GM12878 (cell line): ENCODE results near the gene RPL35A. TPM values are rescaled to one million over a fixed set of nuclear protein-coding genes. Genes with fewer than 3 reads are reported as not detected.

ENCODE experiments used
- ATF7 ChIP-seq: fragments of 450-650 bp; IDR thresholded peaks from 2 replicates; pipeline ENCODE4 v1.6.1; 2016; ENCODE audit warnings: low read depth, mild to moderate bottlenecking
- BCL11A ChIP-seq: IDR thresholded peaks from 2 replicates; pipeline ENCODE4 v1.6.1; 2011; ENCODE audit warnings: low read depth, low read length
- BHLHE40 ChIP-seq, 2 experiments: fragments of 450-650 bp in 1 of 2; IDR thresholded peaks; 2 replicates each; pipeline ENCODE4 v1.6.1; 2011 to 2017; ENCODE audit warnings: low read depth in 2 of 2, borderline replicate concordance in 1 of 2, improper control_type of control experiment in 1 of 2, low read length in 1 of 2, mild to moderate bottlenecking in 1 of 2
- DPF2 ChIP-seq: fragments of 450-650 bp; IDR thresholded peaks from 2 replicates; pipeline ENCODE4 v1.6.1; 2017; ENCODE audit warnings: mild to moderate bottlenecking
- HDAC2 ChIP-seq: fragments of 200-600 bp; sonication (generic); IDR thresholded peaks from 2 replicates; pipeline ENCODE4 v1.6.1; 2017
- KAT2A ChIP-seq: conservative IDR thresholded peaks from 2 replicates; pipeline ENCODE4 v1.6.1; 2011; ENCODE audit warnings: low read depth, low read length; ENCODE audit not compliant: control insufficient read depth
- KDM1A ChIP-seq: fragments of 200-600 bp; sonication (generic); IDR thresholded peaks from 2 replicates; pipeline ENCODE4 v1.6.1; 2016; ENCODE audit warnings: borderline replicate concordance
- KLF5 ChIP-seq: fragments of 450-650 bp; IDR thresholded peaks from 2 replicates; pipeline ENCODE4 v1.6.1; 2014; ENCODE audit warnings: mild to moderate bottlenecking; ENCODE audit not compliant: partially characterized antibody
- NFYB ChIP-seq: IDR thresholded peaks from 2 replicates; pipeline ENCODE4 v1.6.1; 2011; ENCODE audit warnings: low read depth, mild to moderate bottlenecking, low read length, improper control_type of control experiment, moderate library complexity; ENCODE audit not compliant: insufficient read depth
- PAX8 ChIP-seq: fragments of 450-650 bp; IDR thresholded peaks from 2 replicates; pipeline ENCODE4 v1.6.1; 2017; ENCODE audit warnings: mild to moderate bottlenecking, moderate library complexity
- RAD51 ChIP-seq: fragments of 450-650 bp; IDR thresholded peaks from 2 replicates; pipeline ENCODE4 v1.6.1; 2016; ENCODE audit warnings: moderate library complexity, mild to moderate bottlenecking, inconsistent platforms
- SREBF1 ChIP-seq: IDR thresholded peaks from 2 replicates; pipeline ENCODE4 v1.6.1; 2012; ENCODE audit warnings: mild to moderate bottlenecking, low read length
- WRNIP1 ChIP-seq: IDR thresholded peaks from 2 replicates; pipeline ENCODE4 v1.6.1; 2011; ENCODE audit warnings: low read depth, low read length, improper control_type of control experiment, borderline replicate concordance
- ZBED1 ChIP-seq: IDR thresholded peaks from 2 replicates; pipeline ENCODE4 v1.6.1; 2016; ENCODE audit warnings: borderline replicate concordance
- ZNF217 ChIP-seq: fragments of 450-650 bp; IDR thresholded peaks from 2 replicates; pipeline ENCODE4 v1.6.1; 2017; ENCODE audit warnings: antibody characterized with exemption, mild to moderate bottlenecking
- ZNF274 ChIP-seq: IDR thresholded peaks from one replicate; pipeline ENCODE4 v1.8.0; 2011; ENCODE audit not compliant: insufficient read length, insufficient read depth
- ZNF622 ChIP-seq: fragments of 450-650 bp; IDR thresholded peaks from 2 replicates; pipeline ENCODE4 v1.6.1; 2017; ENCODE audit warnings: mild to moderate bottlenecking, inconsistent platforms
- ZZZ3 ChIP-seq: IDR thresholded peaks from 2 replicates; pipeline ENCODE4 v1.6.1; 2011; ENCODE audit warnings: low read depth; ENCODE audit not compliant: control insufficient read depth, insufficient read length
- polyA plus RNA-seq, 11 experiments: library from polyadenylated mRNA; depleted of rRNA in 4 of 11; unstranded in 6 of 11; stranded (reverse) in 5 of 11; fragments of >200 nt; fragmentation: Nextera tagmentation in 4 of 11; fragmentation: Illumina TruSeq in 1 of 11; extraction: Ambion mirVana in 4 of 11; extraction: Trizol in 1 of 11; gene quantifications; 1 replicate in 1 of 11; 2 replicates in 10 of 11; pipeline versions ENCODE4 v1.2.1 to v1.2.3, GENCODE V29; 2011 to 2016; ENCODE audit warnings: inconsistent platforms in 2 of 11, missing spikeins in 2 of 11, low read depth in 1 of 11
- total RNA-seq, 4 experiments: library from RNA; depleted of rRNA in 3 of 4; stranded (reverse); fragments of >200 nt in 3 of 4; fragmentation: Illumina TruSeq in 1 of 4; extraction: Trizol in 1 of 4; gene quantifications; 2 replicates each; pipeline versions ENCODE4 v1.2.1 to v1.2.3, GENCODE V29; 2013 to 2021
- TF ChIP-seq, protein P1 (sequence below): IDR thresholded peaks from 2 replicates; pipeline ENCODE4 v1.6.1; 2011; ENCODE audit warnings: low read depth, low read length, improper control_type of control experiment, borderline replicate concordance
- TF ChIP-seq, protein P2 (sequence below): fragments of 450-650 bp; formaldehyde crosslinking; IDR thresholded peaks from 2 replicates; pipeline ENCODE4 v1.4.0; 2022; ENCODE audit warnings: mild to moderate bottlenecking, moderate library complexity
- TF ChIP-seq, protein P3 (sequence below): IDR thresholded peaks from 2 replicates; pipeline ENCODE4 v1.6.1; 2012; ENCODE audit warnings: mild to moderate bottlenecking, low read depth, low read length

Gene RPL35A
- total and polyA plus RNA-seq, 10 of the 15 experiments (the other 5 are each of a cell fraction or from before 2014, with no cell fraction given), result 774 to 3,144 (median 1,843) TPM

DNA sequence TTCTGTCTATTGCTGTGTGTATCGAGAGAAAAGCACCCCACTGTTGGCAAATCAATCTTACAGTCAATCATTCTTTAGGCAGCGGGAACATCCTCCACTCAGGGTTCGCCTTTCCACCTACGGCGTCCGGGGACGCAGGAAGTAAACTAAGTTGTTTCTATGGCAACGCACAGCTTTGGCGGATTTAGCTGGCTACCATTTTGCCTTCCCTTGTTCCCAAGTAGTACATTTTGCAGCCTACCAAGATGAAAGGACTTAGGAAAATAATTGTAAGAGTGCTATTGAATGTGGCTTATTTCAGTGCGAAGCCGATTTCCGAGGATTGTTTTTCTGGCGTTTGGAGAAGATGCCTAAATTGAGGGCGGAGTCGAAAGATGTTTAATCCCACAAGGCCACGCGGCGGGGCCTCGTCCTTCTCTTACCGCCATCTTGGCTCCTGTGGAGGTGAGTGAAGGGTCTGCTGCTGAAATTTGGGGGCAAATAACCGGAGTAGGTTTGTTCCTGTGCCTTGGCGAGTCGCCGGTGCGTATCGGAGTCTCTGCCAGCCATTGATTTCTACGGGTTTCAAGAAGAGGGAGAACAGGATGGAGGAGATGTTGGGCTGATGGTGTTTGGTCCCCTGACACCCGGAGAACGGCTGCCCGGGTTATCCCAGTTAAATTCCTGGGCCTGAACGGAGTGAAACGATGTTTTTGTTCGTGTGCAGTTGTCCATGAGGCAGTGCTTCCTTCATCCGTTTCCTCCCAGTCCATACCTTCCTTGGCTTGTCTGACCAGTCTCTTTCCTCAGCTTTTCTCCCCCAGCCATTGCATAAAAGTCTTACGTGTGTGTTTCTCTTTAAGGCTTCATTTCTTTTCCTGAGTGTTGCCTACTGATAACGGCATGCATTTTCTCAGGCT lies at the start of gene RPL35A (continued):
- no peak for TF ChIP-seq ZNF622
- TF ChIP-seq ATF7, result peak; percentile 49; the same call in 1 of the 2 replicates
- TF ChIP-seq, protein P1, sequence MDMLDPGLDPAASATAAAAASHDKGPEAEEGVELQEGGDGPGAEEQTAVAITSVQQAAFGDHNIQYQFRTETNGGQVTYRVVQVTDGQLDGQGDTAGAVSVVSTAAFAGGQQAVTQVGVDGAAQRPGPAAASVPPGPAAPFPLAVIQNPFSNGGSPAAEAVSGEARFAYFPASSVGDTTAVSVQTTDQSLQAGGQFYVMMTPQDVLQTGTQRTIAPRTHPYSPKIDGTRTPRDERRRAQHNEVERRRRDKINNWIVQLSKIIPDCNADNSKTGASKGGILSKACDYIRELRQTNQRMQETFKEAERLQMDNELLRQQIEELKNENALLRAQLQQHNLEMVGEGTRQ, result no peak; the same call in 1 of the 2 replicates
- TF ChIP-seq RAD51, result peak; percentile 54
- TF ChIP-seq ZNF217, result no peak
- TF ChIP-seq PAX8, result peak; percentile 89
- TF ChIP-seq KAT2A, result peak; percentile 60; the same call in 1 of the 2 replicates
- TF ChIP-seq DPF2, result peak; percentile 16; the same call in 1 of the 2 replicates
- no peak for TF ChIP-seq HDAC2
- TF ChIP-seq ZZZ3, result peak; percentile 73
- no peak; the same call in 1 of the 2 replicates for TF ChIP-seq BCL11A
- 0 out of 2 replicates have a peak, but pooled peaks have one; percentile 75 for TF ChIP-seq WRNIP1
- peak; percentile 11; the same call in 1 of the 2 replicates for TF ChIP-seq ZBED1
- TF ChIP-seq, protein P2, sequence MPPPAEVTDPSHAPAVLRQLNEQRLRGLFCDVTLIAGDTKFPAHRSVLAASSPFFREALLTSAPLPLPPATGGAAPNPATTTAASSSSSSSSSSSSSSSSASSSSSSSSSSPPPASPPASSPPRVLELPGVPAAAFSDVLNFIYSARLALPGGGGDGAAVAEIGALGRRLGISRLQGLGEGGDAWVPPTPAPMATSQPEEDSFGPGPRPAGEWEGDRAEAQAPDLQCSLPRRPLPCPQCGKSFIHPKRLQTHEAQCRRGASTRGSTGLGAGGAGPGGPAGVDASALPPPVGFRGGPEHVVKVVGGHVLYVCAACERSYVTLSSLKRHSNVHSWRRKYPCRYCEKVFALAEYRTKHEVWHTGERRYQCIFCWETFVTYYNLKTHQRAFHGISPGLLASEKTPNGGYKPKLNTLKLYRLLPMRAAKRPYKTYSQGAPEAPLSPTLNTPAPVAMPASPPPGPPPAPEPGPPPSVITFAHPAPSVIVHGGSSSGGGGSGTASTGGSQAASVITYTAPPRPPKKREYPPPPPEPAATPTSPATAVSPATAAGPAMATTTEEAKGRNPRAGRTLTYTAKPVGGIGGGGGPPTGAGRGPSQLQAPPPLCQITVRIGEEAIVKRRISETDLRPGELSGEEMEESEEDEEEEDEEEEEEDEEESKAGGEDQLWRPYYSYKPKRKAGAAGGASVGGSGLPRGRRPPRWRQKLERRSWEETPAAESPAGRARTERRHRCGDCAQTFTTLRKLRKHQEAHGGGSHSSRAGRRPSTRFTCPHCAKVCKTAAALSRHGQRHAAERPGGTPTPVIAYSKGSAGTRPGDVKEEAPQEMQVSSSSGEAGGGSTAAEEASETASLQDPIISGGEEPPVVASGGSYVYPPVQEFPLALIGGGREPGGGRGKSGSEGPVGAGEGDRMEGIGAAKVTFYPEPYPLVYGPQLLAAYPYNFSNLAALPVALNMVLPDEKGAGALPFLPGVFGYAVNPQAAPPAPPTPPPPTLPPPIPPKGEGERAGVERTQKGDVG (CRISPR knock-in tag), result no peak
- TF ChIP-seq NFYB, result no peak
- TF ChIP-seq BHLHE40 (IDR thresholded peaks at IDR 0.05; ENCODE audit: borderline replicate concordance in 1 of 2, low read depth in 2 of 2, low read length in 1 of 2), result 0 out of 4 replicates have a peak, but pooled peaks of 1 of the 2 experiments have one; percentile 29
- TF ChIP-seq KDM1A, result no peak
- TF ChIP-seq, protein P3, sequence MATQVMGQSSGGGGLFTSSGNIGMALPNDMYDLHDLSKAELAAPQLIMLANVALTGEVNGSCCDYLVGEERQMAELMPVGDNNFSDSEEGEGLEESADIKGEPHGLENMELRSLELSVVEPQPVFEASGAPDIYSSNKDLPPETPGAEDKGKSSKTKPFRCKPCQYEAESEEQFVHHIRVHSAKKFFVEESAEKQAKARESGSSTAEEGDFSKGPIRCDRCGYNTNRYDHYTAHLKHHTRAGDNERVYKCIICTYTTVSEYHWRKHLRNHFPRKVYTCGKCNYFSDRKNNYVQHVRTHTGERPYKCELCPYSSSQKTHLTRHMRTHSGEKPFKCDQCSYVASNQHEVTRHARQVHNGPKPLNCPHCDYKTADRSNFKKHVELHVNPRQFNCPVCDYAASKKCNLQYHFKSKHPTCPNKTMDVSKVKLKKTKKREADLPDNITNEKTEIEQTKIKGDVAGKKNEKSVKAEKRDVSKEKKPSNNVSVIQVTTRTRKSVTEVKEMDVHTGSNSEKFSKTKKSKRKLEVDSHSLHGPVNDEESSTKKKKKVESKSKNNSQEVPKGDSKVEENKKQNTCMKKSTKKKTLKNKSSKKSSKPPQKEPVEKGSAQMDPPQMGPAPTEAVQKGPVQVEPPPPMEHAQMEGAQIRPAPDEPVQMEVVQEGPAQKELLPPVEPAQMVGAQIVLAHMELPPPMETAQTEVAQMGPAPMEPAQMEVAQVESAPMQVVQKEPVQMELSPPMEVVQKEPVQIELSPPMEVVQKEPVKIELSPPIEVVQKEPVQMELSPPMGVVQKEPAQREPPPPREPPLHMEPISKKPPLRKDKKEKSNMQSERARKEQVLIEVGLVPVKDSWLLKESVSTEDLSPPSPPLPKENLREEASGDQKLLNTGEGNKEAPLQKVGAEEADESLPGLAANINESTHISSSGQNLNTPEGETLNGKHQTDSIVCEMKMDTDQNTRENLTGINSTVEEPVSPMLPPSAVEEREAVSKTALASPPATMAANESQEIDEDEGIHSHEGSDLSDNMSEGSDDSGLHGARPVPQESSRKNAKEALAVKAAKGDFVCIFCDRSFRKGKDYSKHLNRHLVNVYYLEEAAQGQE, result no peak
- TF ChIP-seq ZNF274, result no peak
- TF ChIP-seq SREBF1, result peak; percentile 56; the same call in 1 of the 2 replicates
- TF ChIP-seq KLF5, result peak; percentile 83
